HCT116 (cell line): ENCODE measurements around the gene KCNG1. TPM values are rescaled to one million over a fixed set of nuclear protein-coding genes. Genes with fewer than 3 reads are reported as not detected.

ENCODE experiments used
- ATAC-seq: fragments of 200-7000 bp; cut with Tn5 transposase; 2 replicates; pipeline ENCODE4 v1.9.1; 2020; ENCODE audit warnings: mild to moderate bottlenecking, moderate library complexity
- BruUV-seq: library from RNA; stranded (reverse); fragments of 400-500 nt; replicated peaks from 2 replicates; lab custom pipeline; 2021; lab: Mats Ljungman, UMichigan
- CTCF ChIA-PET: fragments of 300-600 bp; sonication (Branson Sonifier 250); formaldehyde crosslinking; loops from one replicate; lab custom pipeline; 2021; ENCODE audit warnings: antibody characterized with exemption; lab: Charles Lee
- POLR2A ChIA-PET: fragments of 300-600, 350-600 bp; sonication (Branson Sonifier 250); formaldehyde crosslinking; loops from one replicate; lab custom pipeline; 2021; ENCODE audit warnings: antibody characterized with exemption; lab: Charles Lee
- RAD21 ChIA-PET, 2 experiments: fragments of 300-600 bp; sonication (Branson Sonifier 250); formaldehyde crosslinking; loops; one replicate each; lab custom pipeline; 2023; ENCODE audit warnings: low total read pairs in 2 of 2; ENCODE audit not compliant: uncharacterized antibody in 2 of 2, unreplicated experiment in 2 of 2, low non-redundant PET in 1 of 2; lab: Charles Lee
- DNase-seq: peaks from one replicate; pipeline ENCODE4 v3.0.0-alpha.2; 2010; ENCODE audit warnings: low read depth, low spot score
- H2AFZ ChIP-seq: fragments of 200-600 bp; shearing (Covaris generic), sonication (generic); 2 replicates; pipeline ENCODE4 v1.6.1; 2017; ENCODE audit warnings: low read depth, mixed run types, mixed read lengths, antibody characterized with exemption, low read length; ENCODE audit not compliant: poor library complexity, severe bottlenecking
- H3K27ac ChIP-seq: 2 replicates; pipeline ENCODE4 v1.5.1; 2012; ENCODE audit warnings: low read depth, low read length
- H3K27me3 ChIP-seq: fragments of 200-600 bp; sonication (generic); 2 replicates; pipeline ENCODE4 v1.6.1; 2016; ENCODE audit warnings: mixed run types, low read length, mixed read lengths; ENCODE audit not compliant: insufficient read depth
- H3K36me3 ChIP-seq, 2 experiments: fragments of 200-500 bp in 1 of 2; fragments of 200-600 bp in 1 of 2; sonication (Bioruptor generic) in 1 of 2; sonication (generic) in 1 of 2; 2 replicates each; pipeline versions ENCODE4 v1.5.1 to v1.6.1; 2014 to 2016; ENCODE audit warnings: low read length in 2 of 2, inconsistent platforms in 1 of 2, mixed read lengths in 1 of 2, mixed run types in 1 of 2; ENCODE audit not compliant: insufficient read depth in 2 of 2, control insufficient read depth in 1 of 2
- H3K4me1 ChIP-seq, 2 experiments: fragments of 200-600 bp in 1 of 2; sonication (generic) in 1 of 2; 2 replicates each; pipeline versions ENCODE4 v1.5.1 to v1.6.1; 2012 to 2017; ENCODE audit warnings: low read length in 2 of 2, inconsistent platforms in 1 of 2, mild to moderate bottlenecking in 1 of 2, mixed read lengths in 1 of 2, mixed run types in 1 of 2, moderate library complexity in 1 of 2; ENCODE audit not compliant: insufficient read depth in 2 of 2, control insufficient read depth in 1 of 2
- H3K4me2 ChIP-seq: fragments of 200-600 bp; sonication (generic); 2 replicates; pipeline ENCODE4 v1.6.1; 2017; ENCODE audit warnings: mixed run types, low read length, mixed read lengths
- H3K4me3 ChIP-seq, 2 experiments: fragments of 200-600 bp in 1 of 2; sonication (generic) in 1 of 2; replicated peaks in 1 of 2; 2 replicates each; pipeline ENCODE4 v1.5.1; 2011 to 2016; ENCODE audit warnings: low read length in 2 of 2, control low read depth in 1 of 2, low read depth in 1 of 2, mild to moderate bottlenecking in 1 of 2, mixed read lengths in 1 of 2, mixed run types in 1 of 2
- H3K79me2 ChIP-seq: fragments of 200-600 bp; sonication (generic); 2 replicates; pipeline ENCODE4 v1.6.1; 2017; ENCODE audit warnings: mild to moderate bottlenecking, mixed run types, low read length, moderate library complexity, mixed read lengths; ENCODE audit not compliant: insufficient read depth
- H3K9ac ChIP-seq: fragments of 200-600 bp; sonication (generic); 2 replicates; pipeline ENCODE4 v1.6.1; 2016; ENCODE audit warnings: low read length, mixed read lengths
- H3K9me2 ChIP-seq: fragments of 200-600 bp; sonication (generic), shearing (Covaris generic); 2 replicates; pipeline ENCODE4 v1.6.1; 2017; ENCODE audit warnings: mixed run types, mild to moderate bottlenecking, moderate library complexity; ENCODE audit not compliant: insufficient read depth
- H3K9me3 ChIP-seq, 2 experiments: fragments of 200-500 bp in 1 of 2; fragments of 200-600 bp in 1 of 2; sonication (Bioruptor generic) in 1 of 2; sonication (generic) in 1 of 2; 2 replicates each; pipeline ENCODE4 v1.6.1; 2014 to 2017; ENCODE audit warnings: low read length in 2 of 2, mixed read lengths in 2 of 2, inconsistent platforms in 1 of 2, low read depth in 1 of 2, mild to moderate bottlenecking in 1 of 2, mixed run types in 1 of 2, moderate library complexity in 1 of 2; ENCODE audit not compliant: control insufficient read depth in 1 of 2, insufficient read depth in 1 of 2
- H4K20me1 ChIP-seq: fragments of 200-600 bp; sonication (generic), shearing (Covaris generic); 2 replicates; pipeline ENCODE4 v1.6.1; 2017; ENCODE audit warnings: mixed run types, mild to moderate bottlenecking, moderate library complexity; ENCODE audit not compliant: insufficient read depth
- ATF3 ChIP-seq: IDR thresholded peaks from 2 replicates; pipeline ENCODE4 v1.6.1; 2012
- CBX3 ChIP-seq: IDR thresholded peaks from 2 replicates; pipeline ENCODE4 v1.6.1; 2012; ENCODE audit warnings: low read depth
- CEBPB ChIP-seq: IDR thresholded peaks from 2 replicates; pipeline ENCODE4 v1.6.1; 2012; ENCODE audit warnings: low read depth
- EGR1 ChIP-seq: IDR thresholded peaks from 2 replicates; pipeline ENCODE4 v1.6.1; 2012; ENCODE audit warnings: low read depth
- ELF1 ChIP-seq: IDR thresholded peaks from 2 replicates; pipeline ENCODE4 v1.6.1; 2012; ENCODE audit warnings: low read depth, borderline replicate concordance
- EZH2 ChIP-seq: fragments of 200-600 bp; sonication (generic); IDR thresholded peaks from 2 replicates; pipeline ENCODE4 v1.6.1; 2017; ENCODE audit warnings: antibody characterized with exemption, mixed run types
- EZH2phosphoT487 ChIP-seq: fragments of 200-600 bp; IDR thresholded peaks from 2 replicates; pipeline ENCODE4 v1.6.1; 2018; ENCODE audit warnings: antibody characterized with exemption, borderline replicate concordance
- POLR2A ChIP-seq: IDR thresholded peaks from 2 replicates; pipeline ENCODE4 v1.7.0; 2011; ENCODE audit warnings: borderline replicate concordance; ENCODE audit not compliant: insufficient read depth, insufficient read length; ENCODE audit errors: extremely low read depth
- RAD21 ChIP-seq: IDR thresholded peaks from 2 replicates; pipeline ENCODE4 v1.6.1; 2012; ENCODE audit warnings: low read depth, mild to moderate bottlenecking
- SP1 ChIP-seq: IDR thresholded peaks from 2 replicates; pipeline ENCODE4 v1.6.1; 2012; ENCODE audit warnings: low read depth
- SRF ChIP-seq: IDR thresholded peaks from 2 replicates; pipeline ENCODE4 v1.6.1; 2012; ENCODE audit warnings: low read depth
- TCF7L2 ChIP-seq: IDR thresholded peaks from 2 replicates; pipeline ENCODE4 v1.7.0; 2011; ENCODE audit warnings: borderline replicate concordance, inconsistent platforms; ENCODE audit not compliant: insufficient read depth, insufficient read length; ENCODE audit errors: extremely low read depth
- YY1 ChIP-seq: IDR thresholded peaks from 2 replicates; pipeline ENCODE4 v1.6.1; 2011; ENCODE audit warnings: low read length, low read depth, moderate library complexity, mild to moderate bottlenecking; ENCODE audit not compliant: insufficient replicate concordance; ENCODE audit errors: extremely low read depth
- ZFX ChIP-seq: fragments of 450-650 bp; IDR thresholded peaks from 2 replicates; pipeline ENCODE4 v1.6.1; 2017
- ZNF274 ChIP-seq: fragments of 200-500 bp; sonication (Bioruptor generic); IDR thresholded peaks from 2 replicates; pipeline ENCODE4 v1.6.1; 2014; ENCODE audit warnings: mild to moderate bottlenecking, low read depth, low read length, inconsistent platforms
- intact Hi-C: fragments of 100-400 bp; cut with micrococcal nuclease; formaldehyde crosslinking; loops from 2 replicates; pipeline ENCODE4 v1.10.0; 2022
- total RNA-seq: library from RNA; stranded (reverse); gene quantifications from one replicate; pipeline ENCODE4 v1.2.1, GENCODE V29; 2021; ENCODE audit not compliant: unreplicated experiment
- TF ChIP-seq, protein P1 (sequence below): IDR thresholded peaks from 2 replicates; pipeline ENCODE4 v1.6.1; 2012; ENCODE audit warnings: low read depth
- TF ChIP-seq, protein P2 (sequence below): IDR thresholded peaks from 2 replicates; pipeline ENCODE4 v1.6.1; 2012

KCNG1 gene
- total RNA-seq, 1 experiment from 2014 or later = 54.6 TPM

- TF ChIP-seq, protein P1, sequence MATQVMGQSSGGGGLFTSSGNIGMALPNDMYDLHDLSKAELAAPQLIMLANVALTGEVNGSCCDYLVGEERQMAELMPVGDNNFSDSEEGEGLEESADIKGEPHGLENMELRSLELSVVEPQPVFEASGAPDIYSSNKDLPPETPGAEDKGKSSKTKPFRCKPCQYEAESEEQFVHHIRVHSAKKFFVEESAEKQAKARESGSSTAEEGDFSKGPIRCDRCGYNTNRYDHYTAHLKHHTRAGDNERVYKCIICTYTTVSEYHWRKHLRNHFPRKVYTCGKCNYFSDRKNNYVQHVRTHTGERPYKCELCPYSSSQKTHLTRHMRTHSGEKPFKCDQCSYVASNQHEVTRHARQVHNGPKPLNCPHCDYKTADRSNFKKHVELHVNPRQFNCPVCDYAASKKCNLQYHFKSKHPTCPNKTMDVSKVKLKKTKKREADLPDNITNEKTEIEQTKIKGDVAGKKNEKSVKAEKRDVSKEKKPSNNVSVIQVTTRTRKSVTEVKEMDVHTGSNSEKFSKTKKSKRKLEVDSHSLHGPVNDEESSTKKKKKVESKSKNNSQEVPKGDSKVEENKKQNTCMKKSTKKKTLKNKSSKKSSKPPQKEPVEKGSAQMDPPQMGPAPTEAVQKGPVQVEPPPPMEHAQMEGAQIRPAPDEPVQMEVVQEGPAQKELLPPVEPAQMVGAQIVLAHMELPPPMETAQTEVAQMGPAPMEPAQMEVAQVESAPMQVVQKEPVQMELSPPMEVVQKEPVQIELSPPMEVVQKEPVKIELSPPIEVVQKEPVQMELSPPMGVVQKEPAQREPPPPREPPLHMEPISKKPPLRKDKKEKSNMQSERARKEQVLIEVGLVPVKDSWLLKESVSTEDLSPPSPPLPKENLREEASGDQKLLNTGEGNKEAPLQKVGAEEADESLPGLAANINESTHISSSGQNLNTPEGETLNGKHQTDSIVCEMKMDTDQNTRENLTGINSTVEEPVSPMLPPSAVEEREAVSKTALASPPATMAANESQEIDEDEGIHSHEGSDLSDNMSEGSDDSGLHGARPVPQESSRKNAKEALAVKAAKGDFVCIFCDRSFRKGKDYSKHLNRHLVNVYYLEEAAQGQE = no peak
- TF ChIP-seq SP1 (peak; percentile 60), POLR2A (no peak)
Measured at GRCh38 chr20:50992733-50993457, 30.0 kb downstream of the KCNG1 start (continued).

DNA sequence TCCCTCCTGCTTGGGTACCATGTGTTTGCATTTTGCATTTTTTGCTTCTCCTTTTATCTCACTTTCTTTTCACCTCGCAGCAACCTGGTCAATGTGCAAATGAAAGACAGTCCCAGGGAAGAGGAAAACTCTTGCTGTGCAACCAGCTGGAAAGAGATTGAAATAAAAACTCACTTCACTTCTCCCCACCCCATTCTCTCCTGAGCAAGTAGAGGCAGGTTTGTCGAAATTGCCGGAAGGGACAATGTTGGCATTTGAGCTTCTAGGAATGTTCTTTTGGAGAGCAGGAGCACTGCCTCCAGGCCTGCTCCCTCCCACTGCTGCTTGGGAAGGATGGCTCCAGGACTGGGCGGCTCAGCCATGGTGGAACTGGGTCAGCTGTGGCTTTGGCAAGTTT is 30.6 kb downstream of the KCNG1 start:
- no peak for TF ChIP-seq SRF
- no peak for TF ChIP-seq RAD21
- no peak for TF ChIP-seq ATF3
- no peak for TF ChIP-seq ELF1
- TF ChIP-seq TCF7L2 = no peak
- TF ChIP-seq EGR1 = no peak
- TF ChIP-seq ZNF274 = no peak
- no peak for TF ChIP-seq EZH2phosphoT487
- TF ChIP-seq CBX3 = no peak
- TF ChIP-seq YY1 = no peak
- no peak for TF ChIP-seq EZH2
- no peak for TF ChIP-seq ZFX
- TF ChIP-seq, protein P1 = no peak
- no peak for TF ChIP-seq POLR2A
- TF ChIP-seq, protein P2, sequence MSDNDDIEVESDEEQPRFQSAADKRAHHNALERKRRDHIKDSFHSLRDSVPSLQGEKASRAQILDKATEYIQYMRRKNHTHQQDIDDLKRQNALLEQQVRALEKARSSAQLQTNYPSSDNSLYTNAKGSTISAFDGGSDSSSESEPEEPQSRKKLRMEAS = no peak
- no peak for TF ChIP-seq CEBPB
- Histone ChIP-seq H3K9me2 (no peaks in the 10 kb centered on the region), H3K4me2 (no peak overlapping the region), H3K27ac (no peak overlapping the region), H3K79me2 (no peaks in the 10 kb centered on the region), H2AFZ (peak overlapping the region; percentile 60), H3K4me1 (peaks cover 0 to 11% of the 10 kb centered on the region in 2 experiments; a peak in 1 of 4 replicates), H3K4me3 (no peak overlapping the region), H3K27me3 (peaks cover 2% of the 10 kb centered on the region; the same call in 1 of the 2 replicates), H3K9ac (no peak overlapping the region), H3K36me3 (no peaks in the 10 kb centered on the region), H4K20me1 (no peaks in the 10 kb centered on the region), H3K9me3 (no peaks in the 10 kb centered on the region)
- RAD21 ChIA-PET = interaction anchor here (0.7 to 2.2 kb wide), 7 partner anchors 23 to 334 kb away, joined by 3 to 10 read pairs (median 4); no protein-coding TSS in a partner anchor
- POLR2A ChIA-PET = interaction anchor here (1.0 to 2.4 kb wide), 2 partner anchors 315 to 331 kb away, joined by 4 to 15 read pairs; no protein-coding TSS in a partner anchor
- CTCF ChIA-PET = interaction anchor here (1.1 to 3.1 kb wide), 18 partner anchors 10 to 632 kb away, joined by 3 to 91 read pairs (median 5); no protein-coding TSS in a partner anchor
- DNase-seq (no peak), ATAC-seq (no peak)
- BruUV-seq = no TSS peak
- intact Hi-C loops = no loop called here
